NAMALWA (cell line): ENCODE results near the gene SMC1B.
"Not testable (repeated sequence)": the region's sequence is repeated elsewhere in the genome, so short reads cannot be mapped to it uniquely, and the experiment has no call there.

Source experiments
- DNase-seq: peaks from one replicate; pipeline ENCODE4 v3.0.0-alpha.2; 2015; ENCODE audit warnings: low spot score

SMC1B gene

GRCh38 chr22:45341498-45341897 lies 71.9 kb downstream of the SMC1B start:
- no peak for DNase-seq

- DNase-seq: no peak
These were observed 73.1 kb downstream of the SMC1B start for GRCh38 chr22:45340323-45340722.

GRCh38 chr22:45338795-45339194 lies 74.6 kb downstream of the SMC1B start:
- no peak for DNase-seq

- no peak for DNase-seq
These were observed 75.9 kb downstream of the SMC1B start for GRCh38 chr22:45337536-45337935.

- DNase-seq: no peak
These were observed 76.4 kb downstream of the SMC1B start for GRCh38 chr22:45336971-45337431.

- DNase-seq: no peak
These were observed 77.4 kb downstream of the SMC1B start for GRCh38 chr22:45335854-45336522.

- no peak for DNase-seq
These were observed 78.2 kb downstream of the SMC1B start for GRCh38 chr22:45335021-45335818.

GRCh38 chr22:45334528-45334927 lies 78.9 kb downstream of the SMC1B start:
- no peak for DNase-seq

GRCh38 chr22:45334068-45334467 lies 79.3 kb downstream of the SMC1B start:
- no peak for DNase-seq

GRCh38 chr22:45332001-45332400 lies 81.4 kb downstream of the SMC1B start:
- no peak for DNase-seq

GRCh38 chr22:45331486-45331885 lies 81.9 kb downstream of the SMC1B start:
- no peak for DNase-seq

GRCh38 chr22:45330548-45330947 lies 82.9 kb downstream of the SMC1B start:
- DNase-seq: no peak

- DNase-seq: no peak
These were observed 83.9 kb downstream of the SMC1B start for GRCh38 chr22:45329530-45329936.

- DNase-seq: no peak
These were observed 84.4 kb downstream of the SMC1B start for GRCh38 chr22:45328822-45329529.

- not testable (repeated sequence) for DNase-seq
These were observed 85.1 kb downstream of the SMC1B start for GRCh38 chr22:45328261-45328660.

- DNase-seq: no peak
These were observed 89.1 kb downstream of the SMC1B start for GRCh38 chr22:45324311-45324711.

GRCh38 chr22:45323695-45324094 lies 89.7 kb downstream of the SMC1B start:
- DNase-seq: no peak

GRCh38 chr22:45322873-45323525 lies 90.4 kb downstream of the SMC1B start:
- DNase-seq: no peak

- DNase-seq: no peak
These were observed 91.6 kb downstream of the SMC1B start for GRCh38 chr22:45321827-45322226.

- DNase-seq: no peak
These were observed 92.9 kb downstream of the SMC1B start for GRCh38 chr22:45320357-45320976.

GRCh38 chr22:45319324-45319685 lies 94.1 kb downstream of the SMC1B start:
- no peak for DNase-seq
